ENCODE results near the gene SYN1.

GRCh38 chrX:47619486-47620302, at the start of gene SYN1:
- TF ChIP-seq, protein P1, sequence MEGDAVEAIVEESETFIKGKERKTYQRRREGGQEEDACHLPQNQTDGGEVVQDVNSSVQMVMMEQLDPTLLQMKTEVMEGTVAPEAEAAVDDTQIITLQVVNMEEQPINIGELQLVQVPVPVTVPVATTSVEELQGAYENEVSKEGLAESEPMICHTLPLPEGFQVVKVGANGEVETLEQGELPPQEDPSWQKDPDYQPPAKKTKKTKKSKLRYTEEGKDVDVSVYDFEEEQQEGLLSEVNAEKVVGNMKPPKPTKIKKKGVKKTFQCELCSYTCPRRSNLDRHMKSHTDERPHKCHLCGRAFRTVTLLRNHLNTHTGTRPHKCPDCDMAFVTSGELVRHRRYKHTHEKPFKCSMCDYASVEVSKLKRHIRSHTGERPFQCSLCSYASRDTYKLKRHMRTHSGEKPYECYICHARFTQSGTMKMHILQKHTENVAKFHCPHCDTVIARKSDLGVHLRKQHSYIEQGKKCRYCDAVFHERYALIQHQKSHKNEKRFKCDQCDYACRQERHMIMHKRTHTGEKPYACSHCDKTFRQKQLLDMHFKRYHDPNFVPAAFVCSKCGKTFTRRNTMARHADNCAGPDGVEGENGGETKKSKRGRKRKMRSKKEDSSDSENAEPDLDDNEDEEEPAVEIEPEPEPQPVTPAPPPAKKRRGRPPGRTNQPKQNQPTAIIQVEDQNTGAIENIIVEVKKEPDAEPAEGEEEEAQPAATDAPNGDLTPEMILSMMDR (IDR thresholded peaks at IDR 0.05): no peak
- TF ChIP-seq POLR2A (IDR thresholded peaks at IDR 0.05) (no peak), POLR2AphosphoS5 (IDR thresholded peaks at IDR 0.05; ENCODE audit: insufficient read depth in 1 of 2, low read depth in 1 of 2) (no peak)

Measured in vagina (tissue), 2 donors.